Measurements from ENCODE around the gene SATB2. TPM values are rescaled to one million over a fixed set of nuclear protein-coding genes. Genes with fewer than 3 reads are reported as not detected.
A peak's percentile ranks its signal among the peaks of the same experiment; 100 is the strongest.

SATB2 gene
- total RNA-seq, 1 donor from 2014 or later = 1.2 TPM

- Histone ChIP-seq H3K4me3 (no peak overlapping the region), H3K9me3 (no peaks in the 10 kb centered on the region), H3K27ac (no peak overlapping the region), H3K4me1 (no peaks in the 10 kb centered on the region), H3K27me3 (no peaks in the 10 kb centered on the region), H3K36me3 (no peaks in the 10 kb centered on the region)
- no peak for DNase-seq (ENCODE audit: low spot score in 2 of 2)
- intact Hi-C loops (cut with DNase I) = no loop called here
- no peak for TF ChIP-seq CTCF (IDR thresholded peaks at IDR 0.05)
These were observed 32.3 kb upstream of the SATB2 start for GRCh38 chr2:199490049-199490448.

GRCh38 chr2:199488772-199489400, 31.1 kb upstream of the SATB2 start:
- peak in 1 of 2 donors; percentile 73 for DNase-seq (ENCODE audit: low spot score in 2 of 2)
- Histone ChIP-seq H3K36me3 (no peaks in the 10 kb centered on the region), H3K4me3 (no peak overlapping the region), H3K27ac (no peak overlapping the region), H3K9me3 (no peaks in the 10 kb centered on the region), H3K27me3 (no peaks in the 10 kb centered on the region), H3K4me1 (no peaks in the 10 kb centered on the region)
- TF ChIP-seq CTCF (IDR thresholded peaks at IDR 0.05) = peak in 2 of 3 experiments; percentile 52 to 60
- intact Hi-C loops (cut with DNase I) = loop anchor here (2.0 to 5.0 kb wide), 2 partner anchors 1112 to 1174 kb away; no protein-coding TSS in a partner anchor

GRCh38 chr2:199485732-199486335, 28.1 kb upstream of the SATB2 start:
- Histone ChIP-seq H3K27ac (no peak overlapping the region), H3K9me3 (no peaks in the 10 kb centered on the region), H3K36me3 (no peaks in the 10 kb centered on the region), H3K4me1 (no peaks in the 10 kb centered on the region), H3K4me3 (no peak overlapping the region), H3K27me3 (no peaks in the 10 kb centered on the region)
- intact Hi-C loops (cut with DNase I) = loop anchor here (5.0 kb wide), 1 partner anchor 1109 kb away; no protein-coding TSS in a partner anchor
- TF ChIP-seq CTCF (IDR thresholded peaks at IDR 0.05) = peak; percentile 22 to 52 (median 28)
- no peak for DNase-seq (ENCODE audit: low spot score in 2 of 2)

- Histone ChIP-seq H3K27me3 (no peaks in the 10 kb centered on the region), H3K27ac (no peak overlapping the region), H3K4me1 (no peaks in the 10 kb centered on the region), H3K4me3 (no peak overlapping the region), H3K36me3 (no peaks in the 10 kb centered on the region), H3K9me3 (no peaks in the 10 kb centered on the region)
- intact Hi-C loops (cut with DNase I) = loop anchor here (5.0 kb wide), 1 partner anchor 1108 kb away; no protein-coding TSS in a partner anchor
- DNase-seq (ENCODE audit: low spot score in 2 of 2) = no peak
- no peak for TF ChIP-seq CTCF (IDR thresholded peaks at IDR 0.05)
These were observed 27.2 kb upstream of the SATB2 start for GRCh38 chr2:199484927-199485326.

- intact Hi-C loops (cut with DNase I) = no loop called here
- Histone ChIP-seq H3K4me1 (no peaks in the 10 kb centered on the region), H3K36me3 (no peaks in the 10 kb centered on the region), H3K9me3 (no peaks in the 10 kb centered on the region), H3K27me3 (no peaks in the 10 kb centered on the region), H3K27ac (no peak overlapping the region), H3K4me3 (no peak overlapping the region)
- DNase-seq (ENCODE audit: low spot score in 2 of 2) = no peak
- no peak for TF ChIP-seq CTCF (IDR thresholded peaks at IDR 0.05)
These were observed 23.2 kb upstream of the SATB2 start for GRCh38 chr2:199480966-199481365.

Data from ascending aorta (tissue), 2 donors.